Umbilical cord (tissue), 2 donors: ENCODE results near the gene SLC39A11. TPM values are rescaled to one million over a fixed set of nuclear protein-coding genes. Genes with fewer than 3 reads are reported as not detected.

Source experiments
- DNase-seq: peaks from one replicate; pipeline ENCODE4 v3.0.0-alpha.2; 2015; ENCODE audit warnings: low spot score
- total RNA-seq: library from RNA; depleted of rRNA; stranded (reverse); fragments of >200 nt; gene quantifications from one replicate; pipeline ENCODE4 v1.2.3, GENCODE V29; 2014; ENCODE audit warnings: low replicate concordance; ENCODE audit not compliant: insufficient read depth

SLC39A11 gene
- total RNA-seq, 1 donor from 2014 or later = 11.6 TPM

DNA sequence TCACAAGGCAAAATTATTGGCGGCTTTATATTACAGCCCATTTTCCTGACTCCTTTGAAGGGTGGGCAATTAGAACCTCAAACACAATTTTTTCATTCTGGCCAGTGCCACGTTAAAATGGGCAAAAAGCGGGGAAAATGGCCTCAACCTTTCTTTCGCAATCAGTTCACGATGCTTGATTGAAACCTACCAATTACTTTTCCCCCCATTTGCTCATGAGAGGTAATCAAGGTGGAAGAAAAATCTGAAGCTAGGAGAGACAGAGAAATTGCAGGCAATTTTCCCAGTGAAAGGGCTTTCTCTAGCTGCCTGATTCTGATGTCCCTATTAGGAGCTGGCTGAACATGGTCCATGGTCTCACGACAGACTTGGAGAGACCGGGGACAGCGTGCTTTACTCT lies 215.1 kb downstream of the SLC39A11 start:
- no peak for DNase-seq

DNA sequence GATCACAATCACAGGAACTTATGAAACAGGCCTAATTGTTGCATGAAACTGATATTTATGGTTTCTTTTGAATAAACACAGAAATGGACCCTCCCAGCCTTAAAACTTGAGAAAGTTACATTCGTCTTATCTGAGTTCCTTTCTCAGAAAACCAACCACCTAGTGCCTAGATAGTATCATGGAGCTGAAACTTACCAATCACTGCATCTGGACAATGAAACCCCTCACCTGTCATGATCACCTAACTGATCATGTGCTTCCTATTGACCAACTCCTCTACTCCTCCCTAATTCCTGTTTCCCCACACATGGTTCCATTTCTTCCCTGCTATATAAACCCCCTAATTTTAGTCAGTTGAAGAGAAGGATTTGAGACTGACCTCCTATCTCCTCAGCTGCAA lies 216.1 kb downstream of the SLC39A11 start:
- DNase-seq = no peak

DNA sequence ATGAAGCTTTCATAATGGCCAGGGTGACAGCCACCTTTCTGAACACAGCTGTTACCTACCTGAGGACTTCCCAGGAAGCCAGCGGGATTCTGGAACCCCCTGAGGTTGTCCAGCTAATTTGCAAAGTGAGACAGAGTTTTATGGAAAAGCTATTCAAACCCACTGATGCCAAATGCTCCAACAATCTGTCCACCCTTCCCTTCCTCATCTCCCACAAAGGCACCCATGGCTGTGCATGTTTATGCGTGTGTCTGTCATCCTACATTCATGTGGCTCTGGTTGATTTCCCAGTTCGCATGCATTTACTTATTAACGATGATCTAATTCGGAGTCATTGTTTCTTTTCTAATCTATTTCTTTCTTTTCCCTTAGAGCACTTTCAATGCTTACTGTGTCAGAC lies 217.1 kb downstream of the SLC39A11 start:
- DNase-seq = no peak

DNA sequence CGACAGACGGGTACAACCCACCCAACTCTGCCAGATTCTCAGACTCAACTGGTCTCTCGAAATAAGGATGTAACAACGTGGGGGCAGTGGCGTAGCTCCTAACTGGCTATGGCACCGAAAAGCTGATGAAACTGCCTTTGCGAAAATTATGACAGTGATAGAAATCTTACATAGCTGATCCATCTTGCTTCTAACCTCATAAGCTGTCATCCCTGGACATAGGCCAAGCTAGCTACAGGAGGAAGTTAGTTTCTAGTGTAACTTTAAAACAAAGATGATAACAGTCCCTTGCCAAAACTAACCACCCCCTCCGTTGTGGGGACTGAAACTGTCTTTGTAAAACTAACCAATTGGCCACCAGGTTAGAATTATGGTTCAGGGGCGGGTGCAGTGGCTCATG lies 220.1 kb downstream of the SLC39A11 start:
- no peak for DNase-seq

GRCh38 chr17:72870367-72870985 lies 222.0 kb downstream of the SLC39A11 start:
- no peak for DNase-seq

DNA sequence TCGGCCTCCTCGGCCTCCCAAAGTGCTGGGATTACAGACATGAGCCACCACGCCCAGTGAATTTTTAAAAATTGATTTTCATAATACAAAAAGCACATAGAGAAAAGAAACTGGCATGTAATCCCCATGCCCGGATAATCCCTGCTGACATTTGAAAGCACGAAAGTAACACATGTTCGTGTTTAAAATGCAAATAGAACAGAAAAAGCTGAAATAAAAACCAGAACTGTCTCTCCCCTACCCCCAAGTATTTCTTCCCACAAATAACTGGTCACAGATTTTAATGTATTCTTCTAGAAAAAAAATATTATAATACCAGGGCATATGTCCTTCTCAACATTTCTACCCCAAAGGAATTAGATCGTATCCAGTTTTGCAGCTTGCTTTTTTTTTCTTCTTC lies 222.9 kb downstream of the SLC39A11 start:
- DNase-seq = no peak

DNA sequence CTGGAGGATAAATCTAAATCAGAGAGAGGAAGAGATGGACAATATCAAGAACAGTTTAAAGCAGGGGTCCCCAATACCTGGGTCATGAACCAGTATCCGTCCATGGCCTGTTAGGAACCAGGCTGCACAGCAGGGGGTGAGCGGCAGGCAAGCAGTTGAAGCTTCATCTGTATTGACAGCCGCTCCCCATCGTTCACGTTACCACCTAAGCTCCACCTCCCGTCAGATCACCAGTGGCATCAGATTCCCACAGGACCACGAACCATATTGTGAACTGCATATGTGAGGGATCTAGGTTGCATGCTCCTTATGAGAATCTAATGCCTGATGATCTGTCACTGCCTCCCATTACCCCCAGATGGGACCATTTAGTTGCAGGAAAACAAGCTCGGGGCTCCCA lies 226.5 kb downstream of the SLC39A11 start:
- DNase-seq = no peak

DNA sequence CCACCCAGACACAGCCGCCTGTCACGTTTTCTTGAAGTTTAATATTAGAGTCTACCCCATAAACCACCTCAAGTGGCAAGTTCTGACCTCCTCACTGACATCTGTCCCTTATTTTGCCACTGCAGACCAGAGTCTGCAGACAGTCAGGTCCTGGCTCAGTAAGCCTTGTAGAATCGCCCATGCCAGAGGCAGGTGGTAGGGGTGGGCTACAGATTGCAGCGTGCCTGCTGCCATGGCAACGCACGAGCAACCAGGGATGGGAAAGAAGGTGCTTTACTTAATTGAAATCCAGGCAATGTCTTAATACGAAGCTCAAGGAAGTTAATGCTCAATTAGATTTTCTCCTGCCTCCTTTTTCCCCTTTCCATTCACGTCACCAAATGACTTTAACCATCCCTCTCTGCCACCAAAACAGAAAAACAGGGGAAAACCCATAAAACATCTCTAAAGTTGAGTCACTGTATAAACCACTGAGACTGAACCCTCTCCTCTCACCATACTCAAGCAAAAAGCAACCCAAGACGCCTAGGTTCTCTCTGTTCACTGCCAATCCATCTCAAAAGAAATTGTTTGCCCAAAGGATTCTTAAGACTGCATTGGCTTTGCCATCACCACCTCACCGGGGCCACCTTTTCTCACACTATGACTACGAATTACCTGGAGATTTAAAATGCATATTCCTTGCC lies 228.8 kb downstream of the SLC39A11 start:
- DNase-seq = no peak

- no peak for DNase-seq
Observed at GRCh38 chr17:72862276-72862999, 230.1 kb downstream of the SLC39A11 start.

- no peak for DNase-seq
Observed at GRCh38 chr17:72861811-72862210, 230.7 kb downstream of the SLC39A11 start.

- no peak for DNase-seq
Observed at GRCh38 chr17:72860778-72861177, 231.7 kb downstream of the SLC39A11 start.

DNA sequence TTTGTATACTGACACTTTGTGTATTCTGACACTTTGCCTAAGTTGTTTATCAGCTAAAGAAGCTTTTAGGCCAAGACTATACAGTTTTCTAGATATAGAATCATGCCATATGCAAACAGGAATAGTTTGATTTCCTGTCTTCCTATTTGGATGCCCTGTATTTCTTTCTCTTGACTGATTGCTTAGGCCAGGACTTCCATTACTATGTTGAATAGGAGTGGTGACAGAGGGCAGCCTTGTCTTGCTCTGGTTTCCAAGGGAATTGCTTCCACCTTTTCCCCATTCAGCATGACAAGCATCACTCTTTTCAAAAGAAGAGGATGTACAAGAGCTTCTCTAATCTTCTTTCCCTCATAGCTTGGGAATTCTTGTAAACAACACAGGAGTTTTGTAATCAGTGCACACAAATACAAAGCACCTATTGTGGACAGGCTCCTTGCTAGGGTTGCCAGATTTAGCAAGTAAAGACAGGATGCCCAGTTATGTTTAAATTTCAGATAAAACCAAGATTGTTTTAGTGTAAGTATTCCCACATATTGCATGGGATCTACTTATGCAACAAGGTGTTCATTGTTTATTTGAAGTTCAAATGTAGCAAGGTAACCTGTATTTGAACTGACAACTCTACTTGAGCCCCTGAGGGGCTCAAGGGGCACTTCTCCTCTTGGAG lies 233.5 kb downstream of the SLC39A11 start:
- DNase-seq = no peak

DNA sequence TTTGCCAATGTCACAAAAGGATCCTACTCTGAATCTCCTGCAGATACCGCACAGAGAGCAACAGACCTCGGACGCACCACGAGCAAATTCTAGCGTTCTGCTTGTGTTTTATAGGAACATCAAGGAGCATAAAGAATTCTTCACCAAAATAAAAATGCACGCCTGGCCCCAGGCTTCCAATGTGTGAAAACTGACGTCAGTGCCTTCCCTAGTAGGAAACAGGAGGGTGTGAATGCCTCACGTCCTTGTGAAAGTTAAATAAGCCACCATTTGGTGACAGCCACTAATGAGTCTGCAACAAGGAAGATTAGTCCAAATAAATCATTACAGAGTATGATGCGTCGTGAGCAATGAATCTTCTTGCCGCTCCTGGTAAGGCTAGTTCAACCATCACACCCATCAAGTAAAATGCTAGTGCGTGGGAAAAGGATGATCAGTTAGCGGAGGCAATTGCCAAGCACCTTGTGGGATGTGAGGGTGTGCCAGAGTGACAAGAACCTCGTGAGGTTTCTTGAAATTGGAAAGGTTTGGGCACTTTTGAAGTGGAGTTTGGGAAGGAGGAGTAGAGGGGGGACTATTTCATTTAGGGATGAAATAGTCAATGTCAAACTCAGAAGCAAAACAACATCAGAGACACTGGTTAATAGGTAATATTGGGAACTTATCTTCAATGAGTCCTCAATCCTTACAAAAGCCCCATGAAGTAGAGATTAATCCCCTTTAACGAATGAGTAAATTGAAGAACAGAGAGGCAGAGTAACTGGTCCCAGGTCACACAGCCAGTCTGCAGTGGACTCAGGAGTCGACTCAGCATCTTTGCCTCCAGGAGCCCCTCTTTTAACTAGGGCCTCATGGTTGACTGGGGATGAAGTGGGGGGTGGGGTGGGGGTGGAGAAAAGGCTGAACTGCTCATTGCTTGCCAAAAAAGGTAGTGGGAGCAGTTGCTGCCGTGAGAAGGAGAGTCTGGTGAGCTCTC lies 238.8 kb downstream of the SLC39A11 start:
- DNase-seq = no peak

DNA sequence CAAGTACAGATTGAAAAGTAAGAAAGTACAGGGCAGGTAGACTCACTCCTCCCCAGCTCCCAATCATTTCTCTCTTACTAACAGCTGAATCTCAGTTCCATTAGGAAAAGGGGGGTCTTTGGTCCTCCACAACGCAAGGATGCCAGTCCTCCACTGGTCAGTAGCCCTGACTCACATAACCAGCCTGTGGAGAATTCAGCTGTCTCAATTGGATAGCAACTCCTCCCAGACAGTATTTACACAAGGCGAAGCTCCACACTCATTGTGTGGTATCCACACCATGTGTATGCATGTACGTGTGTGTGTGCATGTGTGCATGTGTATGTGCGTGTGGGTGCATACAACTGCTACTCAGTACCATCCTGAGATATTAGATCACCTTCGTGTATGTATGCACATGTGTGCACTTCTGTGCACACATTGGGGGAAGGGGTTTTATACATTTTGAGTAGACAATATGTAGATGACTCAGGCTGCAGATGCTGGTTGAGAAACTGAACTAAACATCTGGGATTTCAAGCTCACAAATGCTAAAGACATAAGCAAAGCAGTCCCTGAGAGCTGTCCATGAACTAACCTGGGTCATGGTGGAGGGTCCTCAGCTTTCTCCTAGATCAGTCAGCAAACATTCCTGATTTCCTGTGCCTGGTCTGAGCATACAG lies 240.1 kb downstream of the SLC39A11 start:
- DNase-seq = no peak

- DNase-seq = no peak
Observed at GRCh38 chr17:72850410-72851118, 241.9 kb downstream of the SLC39A11 start.

DNA sequence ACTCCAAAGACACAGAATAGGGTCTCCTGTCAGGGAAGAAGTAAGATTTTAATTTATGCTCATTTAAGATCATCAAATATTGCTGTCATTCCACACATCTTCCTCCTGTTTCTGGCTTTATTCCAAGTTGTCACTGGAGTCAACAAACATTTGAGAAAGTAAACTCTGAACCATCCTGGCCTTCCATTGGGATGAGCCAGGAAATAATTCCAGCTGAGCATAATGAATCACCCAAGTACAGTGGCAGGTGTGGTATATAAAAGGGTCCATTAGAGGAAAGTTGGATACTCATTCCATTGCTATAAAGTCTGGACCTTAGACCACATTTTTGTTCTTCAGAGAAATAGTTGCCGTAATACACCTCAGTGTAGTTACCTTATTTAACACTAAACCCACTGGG lies 246.1 kb downstream of the SLC39A11 start:
- no peak for DNase-seq

- no peak for DNase-seq
Observed at GRCh38 chr17:72843591-72843990, 248.9 kb downstream of the SLC39A11 start.

DNA sequence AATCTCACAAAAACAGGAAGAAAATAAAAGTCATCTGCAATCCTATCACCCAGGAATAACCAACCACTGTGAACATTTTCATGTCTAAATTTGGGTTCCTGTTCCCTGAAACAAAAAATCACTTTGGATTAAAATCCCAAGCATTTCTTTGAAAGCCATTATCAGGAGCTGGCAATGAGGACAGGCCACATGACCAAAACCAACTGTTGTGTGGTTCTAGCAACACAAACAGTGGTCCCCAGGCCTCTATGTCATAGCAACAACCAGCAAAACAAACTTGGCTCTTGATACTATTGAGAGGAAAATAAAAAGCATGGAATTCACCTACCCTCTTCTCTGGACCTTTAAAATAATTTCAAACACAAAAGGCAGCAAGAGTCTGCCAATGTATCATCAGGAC lies 252.5 kb downstream of the SLC39A11 start:
- no peak for DNase-seq

DNA sequence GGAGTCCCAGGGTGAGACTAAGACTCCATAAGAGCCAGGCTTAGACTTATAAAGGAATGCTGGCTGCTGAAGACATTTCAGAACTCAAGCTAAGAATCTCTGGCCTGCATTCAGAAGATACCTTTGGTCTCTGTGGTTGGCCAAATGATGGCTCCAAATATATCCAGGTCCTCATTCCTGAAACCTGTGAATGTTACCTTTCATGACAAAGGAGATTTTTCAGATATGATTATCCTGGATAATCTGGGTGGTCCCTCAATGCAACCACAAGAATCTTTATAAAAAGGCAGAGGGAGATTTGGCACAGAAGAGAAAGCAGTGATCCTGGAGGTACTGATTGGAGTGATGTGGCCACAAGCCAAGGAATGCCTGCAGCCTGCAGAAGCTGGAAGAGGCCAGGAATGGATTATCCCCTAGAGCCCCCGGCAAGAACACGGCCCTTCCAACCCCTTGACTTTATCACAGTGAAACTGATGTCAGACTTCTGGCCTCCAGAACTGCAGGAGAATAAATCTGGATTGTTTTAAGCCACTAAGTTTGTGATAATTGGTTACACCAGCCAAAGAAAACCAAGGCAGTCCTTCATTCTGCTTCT lies 253.3 kb downstream of the SLC39A11 start:
- DNase-seq = no peak

DNA sequence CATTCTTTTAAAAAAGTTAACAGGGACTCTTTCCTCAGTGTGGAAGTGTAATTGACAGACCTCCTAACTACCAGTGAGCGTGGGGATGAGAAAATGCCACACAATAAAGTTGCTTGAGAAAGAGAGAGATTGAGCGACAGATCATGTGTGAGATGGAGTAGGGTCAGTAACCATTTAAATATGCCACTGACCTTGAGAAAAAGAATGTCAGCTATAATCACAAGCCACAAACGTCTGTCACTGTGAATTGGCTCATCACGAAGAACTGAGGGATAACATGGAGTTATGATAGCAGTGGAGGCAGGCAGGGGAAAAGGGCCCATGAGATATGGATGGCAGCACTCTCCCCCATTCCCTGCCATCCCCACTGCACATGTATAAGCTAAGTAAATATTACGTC lies 253.9 kb downstream of the SLC39A11 start:
- DNase-seq = no peak
